ENCODE data around the gene FRYL.

DNA sequence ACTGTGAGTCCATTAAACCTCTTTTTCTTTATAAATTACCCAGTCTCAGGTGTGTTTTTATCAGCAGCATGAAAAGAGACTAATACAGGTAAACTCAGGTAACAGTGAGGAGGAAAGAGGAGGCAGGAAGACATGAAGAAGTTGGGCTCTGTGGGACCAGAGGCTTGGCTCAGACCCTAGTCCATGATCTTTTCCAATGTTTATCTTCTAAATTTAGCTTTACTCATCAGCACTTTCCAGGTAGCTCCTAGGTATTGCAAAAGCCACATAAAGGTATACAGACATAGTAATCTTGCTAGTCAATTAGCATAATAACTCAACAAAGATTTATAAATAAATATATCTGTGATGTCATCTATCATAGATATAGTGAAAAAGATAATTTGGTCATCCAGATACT is 11.2 kb upstream of the FRYL start:
- no peak for TF ChIP-seq EZH2 (IDR thresholded peaks at IDR 0.05; ENCODE audit: borderline replicate concordance, low read depth, low read length, poor library complexity, severe bottlenecking)
- TF ChIP-seq, protein P1, sequence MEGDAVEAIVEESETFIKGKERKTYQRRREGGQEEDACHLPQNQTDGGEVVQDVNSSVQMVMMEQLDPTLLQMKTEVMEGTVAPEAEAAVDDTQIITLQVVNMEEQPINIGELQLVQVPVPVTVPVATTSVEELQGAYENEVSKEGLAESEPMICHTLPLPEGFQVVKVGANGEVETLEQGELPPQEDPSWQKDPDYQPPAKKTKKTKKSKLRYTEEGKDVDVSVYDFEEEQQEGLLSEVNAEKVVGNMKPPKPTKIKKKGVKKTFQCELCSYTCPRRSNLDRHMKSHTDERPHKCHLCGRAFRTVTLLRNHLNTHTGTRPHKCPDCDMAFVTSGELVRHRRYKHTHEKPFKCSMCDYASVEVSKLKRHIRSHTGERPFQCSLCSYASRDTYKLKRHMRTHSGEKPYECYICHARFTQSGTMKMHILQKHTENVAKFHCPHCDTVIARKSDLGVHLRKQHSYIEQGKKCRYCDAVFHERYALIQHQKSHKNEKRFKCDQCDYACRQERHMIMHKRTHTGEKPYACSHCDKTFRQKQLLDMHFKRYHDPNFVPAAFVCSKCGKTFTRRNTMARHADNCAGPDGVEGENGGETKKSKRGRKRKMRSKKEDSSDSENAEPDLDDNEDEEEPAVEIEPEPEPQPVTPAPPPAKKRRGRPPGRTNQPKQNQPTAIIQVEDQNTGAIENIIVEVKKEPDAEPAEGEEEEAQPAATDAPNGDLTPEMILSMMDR (conservative IDR thresholded peaks at IDR 0.05; ENCODE audit: low read depth, low read length): no peak

Data from A673 (cell line).